NB4 (cell line): ENCODE measurements around the gene AMBRA1.

Experiments used
- CTCF ChIP-seq: IDR thresholded peaks from one replicate; pipeline ENCODE4 v1.5.1; 2012; ENCODE audit warnings: low read depth, low read length
- MAX ChIP-seq: IDR thresholded peaks from 2 replicates; pipeline ENCODE4 v1.6.1; 2011; ENCODE audit warnings: low read depth, low read length
- POLR2A ChIP-seq: IDR thresholded peaks from 2 replicates; pipeline ENCODE4 v1.6.1; 2011; ENCODE audit warnings: mild to moderate bottlenecking; ENCODE audit not compliant: insufficient read length; ENCODE audit errors: extremely low read depth

- TF ChIP-seq POLR2A: no peak
- TF ChIP-seq MAX: no peak
- TF ChIP-seq CTCF: no peak
Measured at GRCh38 chr11:46378811-46379481, 214.9 kb downstream of the AMBRA1 start.
